Measurements from ENCODE around the gene CCL4.

DNA sequence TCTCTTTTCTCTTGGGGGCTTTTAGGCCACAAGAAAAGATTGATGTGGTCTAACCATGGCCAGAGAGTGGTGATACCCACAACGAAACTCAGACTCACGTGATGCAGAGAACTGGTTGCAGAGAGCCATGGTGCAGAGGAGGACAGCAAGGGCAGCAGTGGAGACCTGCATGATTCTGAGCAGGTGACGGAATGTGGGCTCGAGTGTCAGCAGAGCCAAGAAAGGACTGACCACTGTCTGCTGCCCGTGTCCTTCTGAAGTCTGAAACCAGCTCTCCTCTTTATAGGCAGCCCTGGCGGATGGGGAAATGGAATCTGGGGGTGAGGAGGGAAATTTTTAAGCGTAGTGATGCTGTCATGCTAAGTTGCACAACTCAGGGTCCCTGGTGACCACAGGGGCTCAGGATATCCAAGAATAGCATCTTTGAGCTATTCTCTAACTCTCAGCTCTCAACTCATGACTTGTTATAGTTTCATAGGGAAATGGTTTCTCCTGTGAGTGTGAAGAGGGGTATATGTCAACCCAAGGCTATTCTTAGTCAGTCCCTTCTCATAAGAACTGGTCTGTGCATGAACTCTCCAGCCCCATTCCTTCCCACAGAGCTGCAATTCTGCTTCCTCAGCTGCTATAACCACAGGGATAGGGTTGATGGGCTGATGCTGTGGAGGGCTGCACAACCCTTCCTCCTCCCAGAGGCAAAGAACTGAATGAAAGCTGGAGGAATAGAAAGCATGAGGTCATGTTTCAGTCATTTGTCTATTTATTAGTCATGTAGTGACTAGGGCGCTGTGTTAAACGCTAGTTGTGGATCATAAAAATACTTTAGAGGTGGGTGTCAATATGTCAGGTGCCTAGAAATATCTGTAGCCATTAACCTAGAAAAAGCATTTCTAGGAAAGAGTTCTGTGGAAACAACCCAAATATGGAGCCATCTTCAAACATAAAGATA is 13.5 kb upstream of the CCL4 start, which contains the start of gene CCL3:
- TF ChIP-seq, protein P1, sequence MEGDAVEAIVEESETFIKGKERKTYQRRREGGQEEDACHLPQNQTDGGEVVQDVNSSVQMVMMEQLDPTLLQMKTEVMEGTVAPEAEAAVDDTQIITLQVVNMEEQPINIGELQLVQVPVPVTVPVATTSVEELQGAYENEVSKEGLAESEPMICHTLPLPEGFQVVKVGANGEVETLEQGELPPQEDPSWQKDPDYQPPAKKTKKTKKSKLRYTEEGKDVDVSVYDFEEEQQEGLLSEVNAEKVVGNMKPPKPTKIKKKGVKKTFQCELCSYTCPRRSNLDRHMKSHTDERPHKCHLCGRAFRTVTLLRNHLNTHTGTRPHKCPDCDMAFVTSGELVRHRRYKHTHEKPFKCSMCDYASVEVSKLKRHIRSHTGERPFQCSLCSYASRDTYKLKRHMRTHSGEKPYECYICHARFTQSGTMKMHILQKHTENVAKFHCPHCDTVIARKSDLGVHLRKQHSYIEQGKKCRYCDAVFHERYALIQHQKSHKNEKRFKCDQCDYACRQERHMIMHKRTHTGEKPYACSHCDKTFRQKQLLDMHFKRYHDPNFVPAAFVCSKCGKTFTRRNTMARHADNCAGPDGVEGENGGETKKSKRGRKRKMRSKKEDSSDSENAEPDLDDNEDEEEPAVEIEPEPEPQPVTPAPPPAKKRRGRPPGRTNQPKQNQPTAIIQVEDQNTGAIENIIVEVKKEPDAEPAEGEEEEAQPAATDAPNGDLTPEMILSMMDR (conservative IDR thresholded peaks at IDR 0.05 in 1 of 2, IDR thresholded peaks at IDR 0.05 in 1 of 2; ENCODE audit: low read depth in 1 of 2, low read length in 2 of 2) = no peak
- TF ChIP-seq EZH2 (IDR thresholded peaks at IDR 0.05; ENCODE audit: low read length, missing control alignments) = no peak

Measured in fibroblast of lung (primary cell).